Stimulated activated memory B cell treated with anti-CD40 and anti-IgM and Interleukin-4, amounts not matched to agents 10 μg/mL and 1 μg/mL and 100 μg/mL, for 72 hours (primary cell): ENCODE data around the gene FOSL1.
A peak's percentile ranks its signal among the peaks of the same experiment; 100 is the strongest.

Experiments
- ATAC-seq: fragments of 150-1000 bp; cut with Tn5 transposase; 2 replicates; pipeline ENCODE4 v1.10.0; 2021
- H3K27ac Mint-ChIP-seq: one replicate; pipeline ENCODE4 v1.8.0; 2022; ENCODE audit warnings: mild to moderate bottlenecking, mixed read lengths
- H3K27me3 Mint-ChIP-seq: one replicate; pipeline ENCODE4 v1.8.0; 2022; ENCODE audit warnings: mixed read lengths
- H3K36me3 Mint-ChIP-seq: one replicate; pipeline ENCODE4 v1.8.0; 2022; ENCODE audit warnings: mixed read lengths
- H3K4me1 Mint-ChIP-seq: one replicate; pipeline ENCODE4 v1.8.0; 2022; ENCODE audit warnings: mixed read lengths
- H3K4me3 Mint-ChIP-seq: one replicate; pipeline ENCODE4 v1.8.0; 2022; ENCODE audit warnings: mild to moderate bottlenecking, moderate library complexity, mixed read lengths
- H3K9me3 Mint-ChIP-seq: one replicate; pipeline ENCODE4 v1.8.0; 2022; ENCODE audit warnings: mixed read lengths

FOSL1 gene

DNA sequence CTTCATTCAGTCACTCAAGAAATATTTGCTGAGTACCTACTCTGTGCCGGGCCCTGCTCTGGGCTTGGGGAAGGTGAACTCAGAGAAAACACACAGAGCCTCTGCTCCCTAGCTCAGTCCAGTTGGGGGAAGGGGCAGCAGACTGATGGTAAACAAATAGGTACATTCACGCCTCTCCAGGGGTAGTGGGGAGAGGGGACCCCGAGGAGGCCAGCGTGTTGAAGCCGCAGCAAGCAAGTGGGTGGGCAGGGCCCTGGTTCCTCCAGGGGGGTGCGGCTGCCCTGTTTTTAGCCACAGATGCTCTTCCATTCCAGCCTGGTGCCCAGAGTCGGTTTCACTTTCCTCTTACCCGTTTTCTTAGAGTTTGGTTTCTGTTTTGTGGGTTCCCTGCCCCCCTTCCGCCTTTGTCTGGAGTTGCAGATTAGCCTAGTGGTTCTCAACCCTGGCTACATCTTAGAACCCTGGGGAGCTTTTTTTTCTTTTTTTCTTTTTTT lies 27.8 kb upstream of the FOSL1 start:
- Mint-ChIP-seq H3K4me3 (peak overlapping the region; percentile 76), H3K27me3 (no peaks in the 10 kb centered on the region), H3K4me1 (peaks cover 25% of the 10 kb centered on the region), H3K36me3 (peaks cover 13% of the 10 kb centered on the region), H3K27ac (peak overlapping the region; percentile 96), H3K9me3 (no peaks in the 10 kb centered on the region)
- peak; percentile 92 for ATAC-seq

DNA sequence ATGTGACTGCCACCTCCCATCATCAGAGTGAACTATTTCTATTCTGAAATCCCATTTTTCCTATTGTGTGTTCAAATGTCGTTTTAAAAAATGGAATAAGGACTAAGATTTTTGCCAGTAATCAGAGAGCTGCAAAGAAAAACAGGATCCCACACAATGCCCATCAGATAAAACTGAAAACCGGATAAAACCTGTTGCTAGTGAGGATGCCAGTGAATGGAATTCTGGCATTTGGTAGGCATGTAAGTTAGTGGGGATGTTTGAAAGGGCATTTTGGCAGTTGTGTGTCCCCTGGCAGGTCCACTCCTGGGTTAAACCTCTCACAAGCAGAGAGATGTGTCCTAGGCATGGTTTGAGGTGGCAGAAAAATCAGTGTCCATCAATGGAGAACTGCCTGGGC lies 25.2 kb upstream of the FOSL1 start:
- no peaks in the 10 kb centered on the region for H3K9me3 Mint-ChIP-seq
- peaks cover 29% of the 10 kb centered on the region for H3K36me3 Mint-ChIP-seq
- H3K4me1 Mint-ChIP-seq: peaks cover 34% of the 10 kb centered on the region
- H3K4me3 Mint-ChIP-seq: no peak overlapping the region
- H3K27me3 Mint-ChIP-seq: no peaks in the 10 kb centered on the region
- ATAC-seq: no peak
- H3K27ac Mint-ChIP-seq: no peak overlapping the region

DNA sequence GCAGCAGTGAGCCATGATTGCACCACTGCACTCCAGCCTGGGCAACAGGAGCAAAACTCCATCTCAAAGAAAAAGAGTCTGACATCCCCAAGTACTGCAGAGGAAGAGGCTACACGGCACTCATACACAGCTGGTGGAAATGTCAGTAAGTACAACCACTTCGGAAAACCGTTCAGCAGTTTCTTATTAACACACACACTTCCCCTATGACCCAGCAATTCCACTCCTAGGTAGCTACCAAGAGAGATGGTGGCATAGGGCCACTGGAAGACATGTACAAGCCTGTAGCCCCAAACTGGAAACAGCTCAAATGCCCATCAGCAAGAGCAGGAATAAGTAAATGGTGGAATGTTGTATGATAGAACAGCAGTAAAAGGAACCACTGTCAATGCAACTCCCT lies 22.4 kb upstream of the FOSL1 start:
- no peak overlapping the region for H3K27ac Mint-ChIP-seq
- no peaks in the 10 kb centered on the region for H3K27me3 Mint-ChIP-seq
- peaks cover 29% of the 10 kb centered on the region for H3K36me3 Mint-ChIP-seq
- no peak for ATAC-seq
- H3K9me3 Mint-ChIP-seq: no peaks in the 10 kb centered on the region
- H3K4me1 Mint-ChIP-seq: peaks cover 26% of the 10 kb centered on the region
- H3K4me3 Mint-ChIP-seq: no peak overlapping the region

DNA sequence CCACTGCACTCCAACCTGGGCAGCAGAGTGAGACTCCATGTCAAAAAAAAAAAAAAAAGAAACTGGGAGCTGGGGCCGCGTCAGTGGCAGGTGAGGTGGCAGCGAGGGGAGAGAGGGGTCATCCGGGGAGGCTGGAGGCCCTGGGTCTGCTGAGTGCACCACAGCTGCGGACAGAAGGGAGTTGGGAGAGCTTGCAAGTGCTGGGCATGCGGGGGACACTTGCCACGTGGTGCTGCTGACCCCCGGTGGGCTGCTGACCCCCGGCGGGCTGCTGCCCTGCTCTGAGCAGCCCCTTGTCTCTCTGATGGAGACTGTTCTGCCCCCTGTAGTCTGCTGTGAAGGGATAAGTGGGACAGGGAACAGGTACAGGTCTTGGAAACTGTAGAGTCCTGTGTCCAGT lies 21.7 kb upstream of the FOSL1 start:
- Mint-ChIP-seq H3K27ac (no peak overlapping the region), H3K9me3 (no peaks in the 10 kb centered on the region), H3K4me3 (no peak overlapping the region), H3K4me1 (peaks cover 25% of the 10 kb centered on the region), H3K27me3 (no peaks in the 10 kb centered on the region), H3K36me3 (peaks cover 29% of the 10 kb centered on the region)
- no peak for ATAC-seq

DNA sequence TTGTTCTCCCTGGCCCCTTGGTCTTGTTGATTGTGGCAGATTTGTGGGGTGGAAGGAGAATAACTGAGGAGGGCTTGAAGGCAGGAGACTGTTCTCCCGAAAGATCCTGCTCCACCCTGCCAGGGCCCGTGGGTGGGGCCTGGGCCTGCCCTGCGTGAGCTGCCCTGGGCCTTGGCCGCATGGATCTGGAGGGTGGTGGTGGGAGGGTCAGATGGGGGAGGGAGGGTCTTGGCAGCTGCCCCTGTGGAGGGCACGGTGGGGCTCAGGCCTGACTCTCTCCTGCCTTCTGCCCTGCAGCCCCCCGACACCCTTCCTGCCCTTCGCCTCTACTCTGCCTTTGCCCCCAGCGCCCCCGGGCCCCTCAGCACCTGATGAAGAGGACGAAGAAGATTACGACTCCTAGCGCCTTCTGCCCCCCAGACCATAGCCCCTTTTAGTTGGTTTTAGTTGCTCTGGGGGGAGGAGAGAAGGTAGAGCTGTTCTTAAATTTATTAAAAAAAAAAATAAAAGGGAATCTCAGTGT lies 20.9 kb upstream of the FOSL1 start:
- ATAC-seq: no peak
- H3K27ac Mint-ChIP-seq: no peak overlapping the region
- no peaks in the 10 kb centered on the region for H3K27me3 Mint-ChIP-seq
- H3K4me3 Mint-ChIP-seq: peak overlapping the region; percentile 97
- peaks cover 32% of the 10 kb centered on the region for H3K4me1 Mint-ChIP-seq
- peaks cover 29% of the 10 kb centered on the region for H3K36me3 Mint-ChIP-seq
- H3K9me3 Mint-ChIP-seq: no peaks in the 10 kb centered on the region

DNA sequence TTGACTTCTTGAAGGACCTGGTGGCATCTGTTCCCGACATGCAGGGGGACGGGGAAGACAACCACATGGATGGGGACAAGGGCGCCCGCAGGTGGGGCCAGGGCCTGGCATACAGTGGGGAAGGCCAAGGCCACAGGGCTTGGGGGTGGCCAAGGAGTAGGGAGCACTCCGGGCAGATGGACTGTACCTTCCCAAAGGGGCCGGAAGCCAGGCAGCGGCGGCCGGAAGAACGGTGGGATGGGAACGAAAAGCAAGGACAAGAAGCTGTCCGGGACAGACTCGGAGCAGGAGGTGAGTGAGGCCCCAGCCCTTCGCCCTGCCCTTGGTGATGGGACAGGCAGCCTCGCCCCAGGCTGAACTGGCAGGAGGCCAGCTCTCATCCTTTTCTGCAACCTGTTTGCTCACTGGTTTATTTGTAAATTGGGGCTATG lies 20.2 kb upstream of the FOSL1 start:
- Mint-ChIP-seq H3K9me3 (no peaks in the 10 kb centered on the region), H3K27ac (peak overlapping the region; percentile 88), H3K27me3 (no peaks in the 10 kb centered on the region), H3K36me3 (peaks cover 29% of the 10 kb centered on the region), H3K4me1 (peaks cover 39% of the 10 kb centered on the region), H3K4me3 (peak overlapping the region; percentile 97)
- ATAC-seq: no peak

DNA sequence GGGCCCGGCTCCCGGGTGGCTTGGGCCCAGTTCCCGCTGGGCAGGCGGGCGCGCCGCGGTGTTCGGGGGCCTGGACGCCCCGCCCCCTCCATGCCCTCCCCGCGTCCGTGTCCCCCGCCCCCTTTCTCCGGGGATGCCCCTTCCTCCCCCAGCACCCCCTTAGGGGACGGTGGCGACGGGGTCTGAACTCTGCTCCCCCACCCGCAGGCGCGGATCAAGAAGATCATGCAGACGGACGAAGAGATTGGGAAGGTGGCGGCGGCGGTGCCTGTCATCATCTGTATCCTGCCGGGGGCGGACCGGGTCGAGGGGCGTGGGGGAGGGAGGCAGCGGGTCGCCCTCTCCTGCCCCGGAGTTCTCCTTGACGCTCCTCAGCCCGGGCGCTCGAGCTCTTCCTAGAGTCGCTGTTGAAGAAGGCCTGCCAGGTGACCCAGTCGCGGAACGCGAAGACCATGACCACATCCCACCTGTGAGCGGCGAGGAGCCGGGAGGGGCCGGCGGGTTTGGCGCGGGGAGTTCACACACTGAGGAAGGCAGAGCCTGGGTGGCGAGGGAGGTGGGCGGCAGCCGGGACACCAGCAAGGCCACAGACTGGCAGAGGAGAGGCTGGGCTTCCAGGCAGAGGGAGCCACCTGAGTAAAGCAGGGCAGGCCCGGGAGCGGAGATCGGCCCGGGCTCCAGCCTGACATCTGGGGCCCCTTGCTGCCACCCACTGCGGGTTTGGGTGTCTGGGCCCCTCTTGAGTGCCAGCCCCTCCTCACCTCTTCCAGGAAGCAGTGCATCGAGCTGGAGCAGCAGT lies 19.6 kb upstream of the FOSL1 start:
- Mint-ChIP-seq H3K27me3 (no peaks in the 10 kb centered on the region), H3K27ac (peak overlapping the region; percentile 88), H3K4me1 (peaks cover 45% of the 10 kb centered on the region), H3K36me3 (peaks cover 29% of the 10 kb centered on the region), H3K4me3 (peak overlapping the region; percentile 97), H3K9me3 (no peaks in the 10 kb centered on the region)
- peak; percentile 73 for ATAC-seq

DNA sequence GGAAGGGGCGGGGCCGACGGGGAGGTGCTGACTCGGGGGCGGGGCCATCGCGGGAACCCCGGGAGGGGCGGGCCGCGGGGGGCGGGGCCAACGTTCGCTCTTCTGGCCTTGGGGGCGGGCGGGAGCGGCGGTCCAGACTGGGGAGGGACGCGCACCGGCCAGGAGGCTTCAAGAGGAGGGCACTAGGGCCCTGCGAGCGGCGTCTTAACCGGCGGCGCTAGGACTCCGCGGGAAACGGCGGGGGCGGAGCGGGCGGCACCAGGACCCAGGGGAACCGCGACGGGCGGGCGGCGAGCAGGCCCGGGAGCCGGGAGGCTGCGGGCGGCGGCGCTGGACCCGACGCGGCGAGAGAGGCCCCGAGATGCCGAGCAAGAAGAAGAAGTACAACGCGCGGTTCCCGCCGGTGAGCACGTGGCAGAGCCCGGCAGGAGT lies 19.0 kb upstream of the FOSL1 start, which contains the start of gene DRAP1:
DRAP1 (plus strand) TSS at position 286 of the 432 bp plus-strand sequence; CDS start at position 362, 76 bp downstream.
- H3K4me1 Mint-ChIP-seq: peaks cover 51% of the 10 kb centered on the region
- peak; percentile 96 for ATAC-seq
- peaks cover 26% of the 10 kb centered on the region for H3K36me3 Mint-ChIP-seq

DNA sequence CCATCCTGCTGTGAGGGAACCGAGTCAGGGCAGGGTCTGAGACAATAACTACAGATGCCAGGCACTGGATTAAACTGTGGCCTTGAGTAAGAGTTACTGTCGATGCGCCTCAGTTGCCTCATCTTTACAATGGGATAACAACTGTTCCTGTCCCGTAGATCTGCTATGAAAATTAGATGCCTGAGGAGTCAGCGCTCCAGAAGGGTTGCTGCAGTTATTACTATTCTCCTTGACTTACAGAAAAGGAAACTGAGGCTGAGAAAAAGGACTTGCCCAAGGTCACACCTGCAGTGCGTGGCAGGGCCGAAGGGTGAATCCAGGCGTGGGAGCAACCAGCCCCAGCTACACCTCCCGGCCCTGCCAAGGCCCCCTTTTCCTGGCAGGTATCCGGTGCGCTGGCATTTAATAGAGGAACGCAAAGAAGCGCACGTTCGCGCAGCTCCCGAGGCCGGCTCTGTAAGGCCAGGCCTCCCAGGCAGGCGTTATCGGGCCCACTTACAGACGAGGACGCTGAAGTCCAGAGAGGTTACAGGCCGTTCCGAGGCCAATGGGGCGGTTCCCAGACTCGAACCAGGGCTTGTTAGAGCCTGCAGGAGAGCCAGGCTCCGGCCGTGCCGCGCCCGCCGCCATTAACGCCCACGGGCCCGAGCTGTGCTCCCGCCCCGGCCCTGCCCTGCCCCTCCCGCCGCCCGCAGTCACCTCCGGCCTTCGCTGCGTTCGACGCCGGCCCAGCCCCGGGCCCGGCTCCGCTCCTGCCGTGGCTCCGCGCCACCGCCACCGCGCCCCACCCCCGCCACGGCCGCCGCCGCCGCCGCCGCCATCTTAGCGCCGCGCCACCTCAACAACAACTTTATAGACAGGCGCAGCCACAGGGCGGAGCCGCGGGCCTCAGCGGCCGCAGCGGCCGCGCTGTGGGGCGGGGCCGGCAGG lies 18.3 kb upstream of the FOSL1 start, which contains the start of gene C11orf68:
C11orf68 (minus strand) TSS at position 852 of the 930 bp plus-strand sequence; CDS start at position 821, 31 bp downstream.
- Mint-ChIP-seq H3K4me1 (peaks cover 51% of the 10 kb centered on the region), H3K4me3 (peak within 1 kb of the TSS; percentile 97), H3K36me3 (peaks cover 21% of the 10 kb centered on the region), H3K27me3 (no peaks in the 10 kb centered on the region), H3K27ac (peak within 1 kb of the TSS; percentile 88), H3K9me3 (no peaks in the 10 kb centered on the region)
- ATAC-seq: peak; percentile 88

More for the DNA sequence above, 19.0 kb upstream of the FOSL1 start, which contains the start of gene DRAP1:
- peak within 1 kb of the TSS; percentile 88 for H3K27ac Mint-ChIP-seq
- H3K9me3 Mint-ChIP-seq: no peaks in the 10 kb centered on the region
- no peaks in the 10 kb centered on the region for H3K27me3 Mint-ChIP-seq
- H3K4me3 Mint-ChIP-seq: peak within 1 kb of the TSS; percentile 97

DNA sequence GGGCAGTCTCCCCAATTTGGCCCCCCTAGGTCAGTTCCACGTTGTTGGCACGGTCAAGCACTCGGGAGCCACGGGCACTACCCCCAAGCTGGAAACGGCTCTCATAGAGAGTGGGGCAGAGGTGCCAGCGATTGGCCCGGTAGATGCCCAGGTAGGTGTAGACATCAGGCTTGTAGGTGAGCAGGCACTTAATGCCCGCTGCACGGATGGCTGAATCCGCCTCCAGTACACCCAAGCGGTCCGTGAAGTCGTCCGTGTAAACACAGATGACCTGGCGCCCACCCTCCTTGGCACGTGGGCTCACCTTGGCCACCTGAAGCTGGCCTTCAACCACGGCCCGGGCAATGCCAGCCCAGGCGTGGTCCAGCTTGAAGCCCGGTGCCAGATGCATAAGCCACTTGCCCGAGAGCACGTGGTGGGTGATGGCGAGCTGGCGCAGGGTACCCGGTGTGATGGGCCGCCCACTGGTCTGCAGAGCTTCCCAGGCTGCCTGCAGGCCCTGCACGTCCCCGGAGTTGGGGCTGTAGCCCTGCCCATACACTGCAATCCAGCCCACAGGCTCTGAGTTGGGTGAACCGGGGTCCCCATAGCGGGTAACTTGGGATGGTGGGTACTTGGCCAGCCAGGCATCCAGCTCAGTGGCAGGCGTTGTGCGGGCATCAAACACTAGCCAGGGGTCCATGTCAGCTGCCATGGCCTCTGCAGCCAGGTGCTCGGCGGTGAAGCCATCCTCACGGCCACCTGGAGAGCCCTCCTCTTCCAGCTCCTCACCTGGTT lies 17.4 kb upstream of the FOSL1 start:
- H3K4me1 Mint-ChIP-seq: peaks cover 56% of the 10 kb centered on the region
- H3K27me3 Mint-ChIP-seq: no peaks in the 10 kb centered on the region
- H3K27ac Mint-ChIP-seq: peak overlapping the region; percentile 88

DNA sequence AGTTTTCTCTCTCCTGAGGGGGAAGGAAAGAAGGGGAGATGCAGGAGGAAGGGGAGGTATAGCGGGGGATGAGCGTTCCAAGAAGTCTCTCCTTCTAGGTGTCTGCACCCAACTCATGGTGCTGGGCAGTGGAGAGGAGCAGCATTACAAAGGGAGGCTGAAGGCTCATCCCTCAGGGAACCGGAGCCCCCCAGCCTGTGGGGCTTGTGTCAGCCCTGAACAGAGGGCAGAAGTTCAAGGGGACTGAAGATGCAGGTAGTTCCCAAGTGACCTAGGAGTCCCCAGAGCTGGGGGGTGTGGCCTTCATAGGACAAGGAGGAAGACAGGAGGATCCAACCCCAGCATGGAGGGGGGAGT lies 16.9 kb upstream of the FOSL1 start:
- peaks cover under 1% of the 10 kb centered on the region for H3K27me3 Mint-ChIP-seq

More for the DNA sequence above, 17.4 kb upstream of the FOSL1 start:
- H3K4me3 Mint-ChIP-seq: peak overlapping the region; percentile 97
- peaks cover 12% of the 10 kb centered on the region for H3K36me3 Mint-ChIP-seq
- no peak for ATAC-seq
- no peaks in the 10 kb centered on the region for H3K9me3 Mint-ChIP-seq

DNA sequence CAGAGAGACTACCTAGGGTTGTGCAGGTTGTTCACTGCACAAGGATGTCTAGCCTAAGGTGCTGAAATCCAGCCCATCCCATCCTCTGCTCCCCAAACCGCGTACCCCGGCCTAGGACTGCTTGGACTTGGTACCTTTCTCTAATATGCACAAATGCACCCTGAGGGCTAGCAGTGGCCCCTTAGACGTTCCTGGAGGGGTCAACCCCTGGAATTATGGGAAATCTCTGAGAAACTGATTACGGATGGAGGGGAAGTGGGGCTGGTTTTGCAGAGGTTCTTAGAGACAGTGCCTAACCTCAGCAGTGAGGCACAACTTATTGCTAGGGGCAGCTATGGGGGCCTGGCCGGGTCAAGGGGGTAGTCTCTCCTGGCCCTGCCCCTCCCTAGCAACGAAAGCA lies 16.2 kb upstream of the FOSL1 start:
- Mint-ChIP-seq H3K4me1 (peaks cover 63% of the 10 kb centered on the region), H3K9me3 (no peaks in the 10 kb centered on the region), H3K36me3 (no peaks in the 10 kb centered on the region), H3K4me3 (peak overlapping the region; percentile 67), H3K27ac (peak overlapping the region; percentile 61), H3K27me3 (peaks cover 7% of the 10 kb centered on the region)
- no peak for ATAC-seq

More for the DNA sequence above, 16.9 kb upstream of the FOSL1 start:
- Mint-ChIP-seq H3K36me3 (peaks cover 6% of the 10 kb centered on the region), H3K9me3 (no peaks in the 10 kb centered on the region), H3K27ac (peak overlapping the region; percentile 61), H3K4me3 (peak overlapping the region; percentile 67), H3K4me1 (peaks cover 62% of the 10 kb centered on the region)
- no peak for ATAC-seq

DNA sequence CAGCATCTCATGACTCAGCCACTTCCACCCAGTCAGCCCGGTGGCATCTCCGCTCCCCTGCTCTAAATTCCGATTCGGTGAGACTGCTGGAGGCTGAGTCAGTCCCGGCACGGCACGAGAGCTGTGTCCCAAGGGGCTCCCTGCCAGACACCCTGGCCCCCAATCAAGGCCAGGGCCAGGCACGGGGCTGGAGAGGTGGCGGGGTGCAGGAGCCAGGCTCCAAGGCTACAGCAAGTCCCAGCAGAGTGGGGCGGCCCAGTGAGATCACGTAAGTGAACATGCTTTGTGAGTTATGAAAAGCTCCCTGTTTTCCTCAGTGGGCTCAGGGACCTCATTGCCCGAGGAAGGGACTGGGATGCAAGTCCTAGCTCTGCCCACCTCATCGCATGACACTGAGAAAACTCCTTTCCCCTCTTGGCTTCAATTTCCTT lies 15.6 kb upstream of the FOSL1 start:
- Mint-ChIP-seq H3K4me3 (no peak overlapping the region), H3K4me1 (peaks cover 65% of the 10 kb centered on the region), H3K27ac (peak overlapping the region; percentile 61), H3K36me3 (no peaks in the 10 kb centered on the region), H3K9me3 (no peaks in the 10 kb centered on the region), H3K27me3 (peaks cover 13% of the 10 kb centered on the region)
- ATAC-seq: no peak

DNA sequence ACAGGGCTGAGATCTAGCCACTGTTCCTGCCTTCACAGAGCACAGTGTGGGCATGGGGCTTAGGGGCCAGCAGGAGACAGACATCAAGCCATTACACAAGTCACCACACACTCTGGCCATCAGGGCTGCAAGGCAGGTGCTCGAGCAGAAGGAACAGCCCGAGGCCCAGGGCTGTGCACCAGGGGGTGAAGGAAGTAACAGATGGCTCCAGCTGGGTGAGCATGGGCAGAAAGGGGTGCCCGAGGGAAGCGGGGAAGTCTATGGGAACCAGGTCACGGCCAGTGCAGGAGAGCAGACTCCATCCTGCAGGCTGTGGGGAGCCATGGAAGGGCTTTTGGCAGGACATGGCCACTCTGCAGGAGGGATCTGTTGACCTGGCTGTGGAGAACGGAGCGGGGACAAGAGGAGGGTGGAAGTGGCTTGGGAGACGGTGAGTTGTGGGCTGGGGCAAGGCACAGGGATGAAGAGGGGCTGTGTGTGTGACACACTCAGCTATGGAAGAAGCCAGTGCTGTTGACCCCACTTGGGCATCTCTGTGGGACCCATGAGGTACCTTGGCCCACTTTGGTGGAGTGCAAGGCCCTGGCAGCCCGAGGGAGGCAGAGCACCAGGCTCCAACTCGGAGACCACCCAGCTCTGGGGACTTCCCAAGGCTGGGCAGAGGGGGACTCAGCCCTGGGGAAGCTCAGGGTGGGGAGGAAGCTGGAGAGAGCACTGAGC lies 15.1 kb upstream of the FOSL1 start:
- peaks cover 18% of the 10 kb centered on the region for H3K27me3 Mint-ChIP-seq
- H3K4me1 Mint-ChIP-seq: peaks cover 60% of the 10 kb centered on the region
- H3K9me3 Mint-ChIP-seq: no peaks in the 10 kb centered on the region
- peak overlapping the region; percentile 2 for H3K4me3 Mint-ChIP-seq
- ATAC-seq: no peak
- H3K36me3 Mint-ChIP-seq: no peaks in the 10 kb centered on the region
- no peak overlapping the region for H3K27ac Mint-ChIP-seq
